Measurements from ENCODE around the gene MYRIP. TPM values are rescaled to one million over a fixed set of nuclear protein-coding genes. Genes with fewer than 3 reads are reported as not detected.

MYRIP gene
- 0.12 and 0.22 TPM in 2 replicates for total RNA-seq

DNA sequence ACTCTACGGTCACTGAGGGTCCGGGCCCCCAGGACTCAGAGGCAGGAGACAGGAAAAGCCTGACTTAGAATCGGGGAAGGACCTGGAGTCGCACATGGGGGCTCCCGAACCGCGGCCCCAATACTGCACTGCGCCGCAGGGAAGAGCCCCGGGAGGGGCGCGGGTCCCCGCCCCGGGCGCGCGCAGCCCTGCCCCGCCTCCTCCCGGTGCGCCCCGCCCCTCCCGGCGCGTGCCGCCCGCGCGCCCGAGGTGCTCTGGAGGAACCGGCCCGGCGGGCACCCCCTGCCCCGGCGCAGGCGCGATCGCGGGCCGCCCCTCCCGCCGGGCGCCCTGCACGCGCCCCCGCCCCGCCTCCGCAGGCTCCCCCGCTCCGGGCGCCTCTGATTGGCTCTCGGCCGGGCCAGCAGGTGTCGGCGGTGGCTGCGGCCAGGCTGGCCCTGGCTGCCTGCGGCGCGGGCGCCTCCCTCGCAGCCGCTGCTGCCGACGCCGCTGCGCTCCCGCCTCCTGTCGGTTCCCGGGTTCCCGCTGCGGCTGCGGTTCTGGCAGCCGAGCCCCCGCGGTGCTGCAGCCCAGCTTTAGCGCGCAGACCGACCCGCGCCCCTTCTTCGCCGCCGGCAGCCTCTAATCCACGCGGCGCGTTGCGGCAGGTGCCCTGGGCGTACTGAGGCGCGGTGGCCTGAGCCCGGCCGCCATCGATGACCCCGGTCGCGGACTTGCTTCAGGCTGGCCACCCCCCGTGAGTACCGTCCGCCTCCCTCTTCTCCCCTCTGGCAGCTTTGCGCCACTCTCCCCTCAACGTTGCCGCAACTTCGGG, at the start of gene MYRIP:
MYRIP (plus strand) TSS at position 429 of the 814 bp plus-strand sequence. CDS start 91,208 bp downstream, outside the sequence.

DNA sequence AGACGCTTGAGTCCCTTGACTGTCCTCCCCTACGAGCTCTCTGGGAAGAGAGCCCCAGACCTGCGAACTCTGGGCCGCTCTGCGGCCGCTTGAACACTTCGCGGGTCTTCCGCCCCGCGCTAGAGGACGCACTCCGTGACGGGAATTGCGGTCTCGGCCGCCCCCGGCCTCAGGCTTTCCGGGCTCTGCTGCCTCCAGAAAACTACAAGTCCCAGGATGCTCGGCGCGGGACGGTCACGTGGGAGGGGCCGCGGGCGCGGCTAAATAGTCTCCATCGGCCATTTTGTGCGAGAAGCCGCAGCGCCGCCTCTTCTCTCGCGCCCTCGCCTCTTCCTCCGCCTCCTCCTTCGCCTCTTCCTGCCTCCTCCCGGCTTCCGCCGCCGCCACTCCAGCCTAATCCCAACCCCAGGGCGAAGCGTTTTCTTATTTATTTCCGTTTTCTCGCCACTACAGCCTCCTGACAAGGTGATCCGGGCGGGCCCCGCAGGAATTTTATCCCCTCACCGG, 500.1 kb downstream of the MYRIP start, which contains the start of gene EIF1B:
EIF1B (plus strand) TSS at position 290 of the 507 bp plus-strand sequence. CDS start 235 bp downstream, outside the sequence.

